SK-N-MC (cell line): ENCODE results near the gene MMAB.

Experiments
- DNase-seq: peaks from one replicate; pipeline ENCODE4 v3.0.0-alpha.2; 2011; ENCODE audit warnings: low read depth, low spot score
- H3K27ac ChIP-seq: fragments of 200-600 bp; sonication (generic); 2 replicates; pipeline ENCODE4 v1.5.1; 2016; ENCODE audit warnings: mixed run types
- H3K36me3 ChIP-seq: fragments of 200-600 bp; sonication (generic); 2 replicates; pipeline ENCODE4 v1.6.1; 2017; ENCODE audit warnings: antibody characterized with exemption, low read length, mixed read lengths; ENCODE audit not compliant: insufficient read depth
- H3K4me3 ChIP-seq: fragments of 200-600 bp; sonication (generic); 2 replicates; pipeline ENCODE4 v1.5.1; 2016
- H3K9ac ChIP-seq: fragments of 200-600 bp; sonication (generic); 2 replicates; pipeline ENCODE4 v1.8.0; 2017; ENCODE audit warnings: mixed run types, mixed read lengths; ENCODE audit not compliant: insufficient read length
- H3K9me3 ChIP-seq: fragments of 200-600 bp; sonication (generic); 2 replicates; pipeline ENCODE4 v1.6.1; 2017; ENCODE audit warnings: low read depth, mild to moderate bottlenecking, antibody characterized with exemption, low read length, moderate library complexity, mixed read lengths
- EZH2 ChIP-seq: fragments of 200-600 bp; sonication (generic); IDR thresholded peaks from one replicate; pipeline ENCODE4 v1.6.1; 2017; ENCODE audit warnings: antibody characterized with exemption
- FOXP2 ChIP-seq: optimal IDR thresholded peaks from 2 replicates; pipeline ENCODE3; 2011; ENCODE audit warnings: mild to moderate bottlenecking, moderate library complexity; ENCODE audit not compliant: insufficient read depth; ENCODE audit errors: extremely low read length, control extremely low read depth
- POLR2AphosphoS5 ChIP-seq: IDR thresholded peaks from 2 replicates; pipeline ENCODE4 v1.6.1; 2012; ENCODE audit warnings: mild to moderate bottlenecking, low read depth, low read length, borderline replicate concordance

The MMAB gene

DNA sequence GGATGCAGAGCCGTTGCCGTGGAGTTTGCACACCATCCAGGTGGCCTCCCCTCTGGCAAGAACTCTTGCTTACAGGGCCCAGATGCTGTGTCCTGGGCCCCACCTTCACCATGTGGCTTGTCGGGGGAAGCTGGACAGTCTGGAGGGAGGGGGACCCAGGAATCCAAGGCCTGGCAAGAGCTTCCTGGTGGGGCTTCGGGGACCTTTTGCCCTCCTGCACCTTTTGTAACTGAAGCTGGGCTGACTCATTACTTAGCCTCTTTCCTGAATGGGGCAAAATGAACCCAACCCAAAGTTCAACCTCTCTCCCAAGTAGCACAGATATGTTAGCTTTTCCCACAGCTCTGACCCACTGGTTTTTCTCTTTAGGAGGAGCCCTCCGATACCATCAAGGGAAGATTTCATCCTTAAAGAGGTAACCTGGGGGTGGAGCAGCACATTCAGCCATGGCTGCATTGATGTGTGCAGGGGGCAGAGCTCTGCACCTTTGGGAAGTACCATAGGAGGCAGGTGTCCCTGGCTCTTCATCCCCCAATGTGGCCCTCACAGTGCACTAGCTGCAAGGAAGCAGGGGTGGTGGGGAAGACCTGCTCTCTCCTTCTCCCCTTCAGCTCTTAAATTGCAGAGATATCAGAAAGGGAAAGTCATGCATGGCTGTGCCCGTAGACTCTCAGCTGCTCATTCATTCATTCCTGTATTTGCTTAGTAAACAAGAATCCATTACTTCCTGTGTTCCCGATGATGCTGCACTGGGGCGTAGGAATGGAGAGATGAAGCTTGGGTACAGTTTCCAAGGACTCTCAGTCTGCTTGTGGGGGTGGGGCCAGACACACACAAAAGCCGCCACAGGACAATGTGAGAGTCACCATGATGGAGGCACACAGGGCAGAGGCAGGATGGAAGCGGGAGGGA is 13.3 kb upstream of the MMAB start:
- H3K9me3 ChIP-seq, result no peaks in the 10 kb centered on the region
- no peak for DNase-seq
- H3K36me3 ChIP-seq, result peaks cover 12% of the 10 kb centered on the region
- H3K9ac ChIP-seq, result no peak overlapping the region
- no peak overlapping the region for H3K27ac ChIP-seq
- no peak for TF ChIP-seq POLR2AphosphoS5
- TF ChIP-seq EZH2, result no peak
- no peak for TF ChIP-seq FOXP2
- H3K4me3 ChIP-seq, result no peak overlapping the region

GRCh38 chr12:109583733-109584132 is 10.4 kb upstream of the MMAB start:
- TF ChIP-seq POLR2AphosphoS5 (no peak), FOXP2 (no peak), EZH2 (no peak)
- Histone ChIP-seq H3K9ac (no peak overlapping the region), H3K9me3 (no peaks in the 10 kb centered on the region), H3K36me3 (peaks cover 38% of the 10 kb centered on the region), H3K4me3 (no peak overlapping the region), H3K27ac (no peak overlapping the region)
- DNase-seq, result no peak

GRCh38 chr12:109582636-109583035 is 9.3 kb upstream of the MMAB start:
- no peak overlapping the region for H3K4me3 ChIP-seq
- no peaks in the 10 kb centered on the region for H3K9me3 ChIP-seq
- no peak for DNase-seq
- no peak for TF ChIP-seq EZH2
- TF ChIP-seq POLR2AphosphoS5, result no peak
- TF ChIP-seq FOXP2, result no peak
- H3K9ac ChIP-seq, result no peak overlapping the region
- no peak overlapping the region for H3K27ac ChIP-seq
- peaks cover 46% of the 10 kb centered on the region for H3K36me3 ChIP-seq

GRCh38 chr12:109581856-109582255 is 8.6 kb upstream of the MMAB start:
- Histone ChIP-seq H3K9ac (no peak overlapping the region), H3K9me3 (no peaks in the 10 kb centered on the region), H3K4me3 (no peak overlapping the region), H3K36me3 (peaks cover 52% of the 10 kb centered on the region), H3K27ac (no peak overlapping the region)
- no peak for DNase-seq
- TF ChIP-seq POLR2AphosphoS5 (no peak), EZH2 (no peak), FOXP2 (no peak)

- Histone ChIP-seq H3K9ac (no peak overlapping the region), H3K9me3 (no peaks in the 10 kb centered on the region), H3K36me3 (peaks cover 55% of the 10 kb centered on the region), H3K4me3 (no peak overlapping the region), H3K27ac (no peak overlapping the region)
- DNase-seq, result no peak
- TF ChIP-seq FOXP2 (no peak), EZH2 (no peak), POLR2AphosphoS5 (no peak)
Observed at GRCh38 chr12:109581334-109581691, 8.0 kb upstream of the MMAB start.

GRCh38 chr12:109580684-109581333 is 7.5 kb upstream of the MMAB start:
- no peaks in the 10 kb centered on the region for H3K9me3 ChIP-seq
- H3K9ac ChIP-seq, result no peak overlapping the region
- H3K36me3 ChIP-seq, result peaks cover 60% of the 10 kb centered on the region
- TF ChIP-seq POLR2AphosphoS5, result no peak
- no peak for TF ChIP-seq FOXP2
- no peak for TF ChIP-seq EZH2
- H3K27ac ChIP-seq, result no peak overlapping the region
- no peak for DNase-seq
- no peak overlapping the region for H3K4me3 ChIP-seq

DNA sequence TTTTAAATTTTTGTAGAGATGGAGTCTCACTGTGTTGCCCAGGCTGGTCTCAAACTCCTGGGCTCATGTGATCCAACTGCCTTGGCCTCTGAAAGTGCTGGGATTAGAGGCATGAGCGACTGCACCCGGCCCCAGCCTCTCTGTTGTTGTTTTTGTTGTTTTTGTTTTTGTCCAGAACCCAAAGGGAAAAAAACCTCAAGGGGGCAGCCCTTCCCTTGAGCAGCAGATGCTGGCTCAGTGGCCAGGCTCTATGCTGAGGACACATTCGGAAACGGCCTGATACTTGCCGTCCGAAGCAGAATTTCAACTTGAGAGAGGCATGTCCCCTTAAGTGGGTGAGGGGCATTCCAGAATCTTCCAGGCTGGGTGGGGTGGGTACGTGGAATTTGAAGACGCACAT is 7.0 kb upstream of the MMAB start:
- Histone ChIP-seq H3K9me3 (no peaks in the 10 kb centered on the region), H3K27ac (no peak overlapping the region), H3K36me3 (peaks cover 66% of the 10 kb centered on the region), H3K4me3 (no peak overlapping the region), H3K9ac (no peak overlapping the region)
- no peak for TF ChIP-seq POLR2AphosphoS5
- DNase-seq, result no peak

- H3K9me3 ChIP-seq, result no peaks in the 10 kb centered on the region
- TF ChIP-seq POLR2AphosphoS5 (no peak), FOXP2 (no peak), EZH2 (no peak)
- no peak overlapping the region for H3K4me3 ChIP-seq
- no peak overlapping the region for H3K27ac ChIP-seq
- no peak overlapping the region for H3K9ac ChIP-seq
- H3K36me3 ChIP-seq, result peaks cover 70% of the 10 kb centered on the region
- DNase-seq, result no peak
Observed at GRCh38 chr12:109579639-109580038, 6.3 kb upstream of the MMAB start.

GRCh38 chr12:109578330-109578927 is 5.1 kb upstream of the MMAB start:
- H3K27ac ChIP-seq, result no peak overlapping the region
- H3K36me3 ChIP-seq, result peaks cover 66% of the 10 kb centered on the region
- no peaks in the 10 kb centered on the region for H3K9me3 ChIP-seq
- no peak overlapping the region for H3K9ac ChIP-seq
- H3K4me3 ChIP-seq, result no peak overlapping the region
- no peak for TF ChIP-seq EZH2
- no peak for TF ChIP-seq POLR2AphosphoS5
- TF ChIP-seq FOXP2, result no peak
- DNase-seq, result no peak
